Hematopoietic multipotent progenitor cell treated with erythropoietin and hydrocortisone succinate and interleukin-3 and kit ligand, for 17 days (in vitro differentiated cells): Measurements from ENCODE around the gene TCF21.
"Not testable (repeated sequence)": the region's sequence is repeated elsewhere in the genome, so short reads cannot be mapped to it uniquely, and the experiment has no call there.

ENCODE experiments used
- DNase-seq: peaks from one replicate; pipeline ENCODE4 v3.0.0-alpha.2; 2015; ENCODE audit warnings: low spot score

TCF21 gene

GRCh38 chr6:133923938-133924593 lies 35.2 kb downstream of the TCF21 start:
- DNase-seq = peak; percentile 83

GRCh38 chr6:133931221-133931620 lies 42.3 kb downstream of the TCF21 start:
- not testable (repeated sequence) for DNase-seq

GRCh38 chr6:133936352-133936751 lies 47.4 kb downstream of the TCF21 start:
- DNase-seq = not testable (repeated sequence)

GRCh38 chr6:133937909-133938308 lies 49.0 kb downstream of the TCF21 start:
- no peak for DNase-seq

GRCh38 chr6:133938533-133938932 lies 49.6 kb downstream of the TCF21 start:
- no peak for DNase-seq

- no peak for DNase-seq
These were observed 51.1 kb downstream of the TCF21 start for GRCh38 chr6:133939778-133940667.
